Activated T-cell treated with anti-CD3 and anti-CD28 coated beads for 48 hours (primary cell): ENCODE results near the gene SLC1A2.

Source experiments
- DNase-seq: peaks from one replicate; pipeline ENCODE4 v3.0.0-alpha.2; 2020; ENCODE audit warnings: low read depth

The SLC1A2 gene

GRCh38 chr11:35324981-35325380 is 94.4 kb downstream of the SLC1A2 start:
- no peak for DNase-seq

DNA sequence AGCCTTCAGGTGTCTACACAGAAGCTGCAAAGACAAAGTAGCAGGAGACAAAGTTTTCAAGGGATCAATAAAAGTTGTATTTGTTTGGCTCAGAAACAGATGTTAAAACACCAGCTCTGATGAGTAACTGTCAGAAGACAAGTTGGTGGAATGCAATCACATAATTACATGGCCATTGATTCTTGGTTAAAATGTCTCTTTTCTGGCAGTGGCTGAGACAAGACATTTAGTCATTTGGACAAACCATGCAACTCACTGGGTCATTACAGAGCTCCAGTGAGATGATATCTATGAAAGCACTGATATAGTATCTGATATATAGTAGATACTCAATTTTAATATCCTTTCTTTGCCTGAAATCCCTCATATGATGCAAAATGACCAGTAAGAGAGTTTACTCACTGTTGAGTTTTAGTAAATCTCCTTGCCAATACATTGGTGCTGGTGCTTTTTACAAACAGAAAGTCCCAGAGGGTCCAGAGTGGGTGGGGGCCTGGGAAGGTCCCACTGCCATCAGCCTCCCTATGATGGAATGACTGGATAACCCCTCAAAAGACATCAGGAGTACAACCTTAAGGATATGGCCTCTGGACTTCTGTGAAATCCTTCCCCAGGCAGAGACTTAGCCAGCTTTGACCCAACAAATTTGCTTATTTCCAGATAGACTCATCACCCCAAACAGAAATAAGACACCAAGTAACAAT is 95.0 kb downstream of the SLC1A2 start:
- no peak for DNase-seq

DNA sequence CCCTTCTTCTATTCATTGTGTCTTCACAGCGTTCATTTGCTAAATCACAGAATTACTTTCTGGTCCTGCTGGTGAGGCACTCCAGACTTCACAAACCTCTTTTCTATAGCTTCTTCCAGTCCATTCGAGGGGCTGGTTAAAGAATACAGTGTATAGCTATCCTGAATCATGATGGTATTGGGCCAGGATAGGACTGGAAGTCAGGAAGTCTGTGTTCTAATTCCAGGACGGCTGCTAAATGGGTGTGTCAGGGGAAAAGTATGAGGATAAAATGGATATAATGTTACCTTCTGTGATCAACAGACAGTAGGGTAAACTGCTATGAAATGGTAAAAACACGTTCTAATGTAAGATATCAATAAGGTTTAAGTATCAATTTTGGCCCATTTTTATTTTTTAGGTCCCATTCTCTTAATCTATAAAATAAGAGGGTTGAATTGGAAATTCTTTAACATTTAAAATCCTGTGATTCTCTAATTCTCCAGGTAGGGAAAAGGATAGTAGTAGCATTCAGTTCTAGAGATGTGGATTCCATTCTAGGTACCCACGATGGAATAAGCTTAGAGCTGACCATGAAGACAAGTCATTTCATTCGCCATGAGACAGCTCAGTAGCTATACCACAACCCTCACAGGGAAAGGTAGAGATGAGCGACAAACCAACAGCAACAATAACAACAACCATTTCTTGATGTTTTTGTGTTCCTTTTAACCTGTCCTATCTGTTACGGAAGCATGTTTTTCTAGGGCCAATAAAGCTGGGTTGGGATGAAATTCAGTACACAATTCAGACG is 96.1 kb downstream of the SLC1A2 start:
- DNase-seq, result no peak

DNA sequence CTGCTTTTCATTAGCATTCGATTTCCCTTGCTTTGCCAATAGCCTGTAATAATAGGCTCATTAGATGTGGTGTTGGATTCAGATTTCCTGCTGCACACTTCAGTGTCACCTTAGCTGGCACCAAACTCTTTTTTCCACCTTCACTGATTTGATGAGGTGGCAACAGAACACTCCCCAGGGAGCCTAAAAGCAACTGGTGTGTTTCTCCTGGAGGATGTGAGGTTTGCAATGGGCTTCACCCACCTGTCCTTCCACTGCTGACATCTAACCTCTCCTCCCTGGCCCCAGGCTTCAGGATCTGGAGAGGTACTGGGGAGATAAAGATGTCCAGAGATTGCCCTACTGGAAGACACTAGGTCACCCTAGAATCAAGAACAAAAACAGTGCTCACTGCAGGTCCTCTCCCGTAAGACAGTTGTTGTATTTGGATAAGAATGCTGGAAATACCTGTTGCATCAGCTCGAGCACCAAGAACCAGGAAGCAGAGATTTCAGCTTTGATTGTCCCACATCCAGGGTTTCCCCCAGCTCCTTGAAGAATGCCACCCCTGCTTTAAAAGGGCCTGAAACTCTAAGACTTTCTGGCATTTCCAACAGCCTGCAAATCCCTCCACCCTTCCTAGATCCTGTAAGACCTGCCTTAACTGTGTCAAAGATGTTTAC is 96.9 kb downstream of the SLC1A2 start:
- no peak for DNase-seq

GRCh38 chr11:35321532-35322317 is 97.6 kb downstream of the SLC1A2 start:
- DNase-seq, result no peak

DNA sequence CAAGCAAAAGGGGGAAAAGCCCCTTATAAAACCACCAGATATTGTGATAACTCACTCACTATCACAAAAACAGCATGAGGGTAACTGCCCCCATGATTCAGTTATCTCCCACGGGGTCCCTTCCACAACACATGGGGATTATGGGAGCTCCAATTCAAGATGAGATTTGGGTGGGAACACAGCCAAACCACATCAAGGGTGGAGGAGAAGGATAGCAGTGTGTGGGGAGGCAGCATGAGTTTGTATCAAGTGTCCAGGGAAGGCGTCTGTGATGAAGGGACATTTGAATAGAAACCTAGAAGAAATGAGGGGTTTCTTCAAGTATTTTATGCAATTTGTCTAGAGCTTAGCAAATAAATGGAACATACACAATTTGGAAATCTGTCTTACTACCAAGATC is 98.2 kb downstream of the SLC1A2 start:
- DNase-seq, result no peak

- no peak for DNase-seq
Measured at GRCh38 chr11:35318977-35319925, 100.1 kb downstream of the SLC1A2 start.

- DNase-seq, result no peak
Measured at GRCh38 chr11:35318309-35318708, 101.0 kb downstream of the SLC1A2 start.

DNA sequence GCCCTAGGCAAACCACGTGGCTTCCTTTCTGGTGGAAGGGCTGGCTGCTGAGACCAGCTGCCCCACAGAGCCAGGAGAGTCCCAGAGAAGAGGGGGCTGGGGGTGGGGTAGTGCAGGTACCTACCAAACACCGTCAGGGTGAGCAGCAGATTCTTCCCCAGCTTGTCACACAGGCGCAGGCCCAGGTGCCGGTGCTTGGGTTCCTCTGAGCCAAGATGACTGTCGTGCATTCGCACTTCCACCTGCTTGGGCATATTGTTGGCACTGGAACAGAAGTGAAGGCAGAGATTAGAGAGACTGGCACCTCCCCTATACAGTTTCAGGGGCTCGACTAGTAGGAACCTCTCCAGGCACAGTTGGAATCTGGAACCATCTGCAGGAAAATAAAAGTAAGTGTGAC is 102.1 kb downstream of the SLC1A2 start:
- DNase-seq, result no peak

GRCh38 chr11:35316161-35316560 is 103.2 kb downstream of the SLC1A2 start:
- no peak for DNase-seq

GRCh38 chr11:35313760-35314153 is 105.6 kb downstream of the SLC1A2 start:
- no peak for DNase-seq

- no peak for DNase-seq
Measured at GRCh38 chr11:35313066-35313759, 106.1 kb downstream of the SLC1A2 start.

DNA sequence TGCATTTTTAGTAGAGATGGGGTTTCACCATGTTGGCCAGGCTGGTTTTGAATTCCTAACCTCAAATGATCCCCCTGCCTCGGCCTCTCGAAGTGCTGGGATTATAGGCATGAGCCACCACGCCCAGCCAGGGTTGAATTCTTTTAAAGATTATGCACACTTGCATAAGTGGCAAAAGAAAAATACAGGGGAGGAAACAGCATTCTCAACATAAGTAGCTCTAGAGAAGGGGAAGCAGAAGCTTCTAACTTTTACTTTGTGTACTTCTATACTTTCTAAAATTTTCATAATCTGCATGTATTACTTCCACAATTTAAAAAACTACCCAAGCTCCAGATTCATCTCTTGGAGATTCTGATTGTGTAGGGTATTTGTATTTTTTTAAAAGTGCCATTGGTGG is 108.0 kb downstream of the SLC1A2 start:
- no peak for DNase-seq

DNA sequence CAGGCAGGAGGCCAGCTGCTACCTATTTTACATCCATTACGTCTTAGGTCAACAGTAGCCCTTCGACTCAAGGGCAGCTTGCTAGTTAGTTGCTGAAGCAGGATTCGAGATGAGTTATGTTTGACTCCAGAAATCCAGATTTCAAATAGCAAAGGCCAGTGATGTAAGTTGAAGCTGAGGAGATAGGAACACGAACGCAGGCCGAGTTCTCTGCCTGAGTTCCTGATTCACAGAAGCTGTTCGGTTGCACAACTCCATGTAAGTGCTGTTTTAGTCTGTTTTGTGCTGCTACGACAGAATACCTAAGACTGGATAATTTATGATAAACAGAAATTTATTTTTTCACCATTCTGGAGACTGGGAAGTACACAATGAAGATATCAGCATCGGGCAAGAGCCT is 111.2 kb downstream of the SLC1A2 start:
- no peak for DNase-seq

GRCh38 chr11:35307221-35307621 is 112.1 kb downstream of the SLC1A2 start:
- DNase-seq, result no peak

GRCh38 chr11:35305670-35306382 is 113.5 kb downstream of the SLC1A2 start:
- no peak for DNase-seq

DNA sequence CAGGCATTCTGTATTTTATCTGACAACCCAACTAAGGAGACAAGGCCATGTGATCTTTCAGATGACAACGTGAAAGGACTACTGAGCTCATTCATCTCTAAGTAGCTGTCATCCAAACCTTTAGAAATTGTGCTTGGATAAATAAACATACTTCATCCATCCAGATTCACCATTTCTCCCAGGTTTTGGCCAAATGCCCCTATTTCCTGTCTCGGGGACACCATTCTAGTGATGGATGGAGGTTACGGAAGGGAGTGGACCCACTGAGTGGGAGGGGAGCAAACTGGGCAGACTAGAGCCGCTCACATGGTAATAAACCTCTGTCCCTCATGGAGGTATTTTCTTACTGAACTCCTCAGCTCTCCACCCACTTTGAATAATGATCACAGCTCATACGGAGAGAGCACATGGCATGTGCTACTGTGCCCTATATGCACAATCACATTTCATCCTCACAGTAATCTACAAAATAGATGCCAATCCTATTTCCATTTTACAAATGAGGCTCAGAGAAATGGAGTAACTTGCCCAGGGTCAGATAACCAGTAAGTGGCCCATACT is 114.4 kb downstream of the SLC1A2 start:
- no peak for DNase-seq

DNA sequence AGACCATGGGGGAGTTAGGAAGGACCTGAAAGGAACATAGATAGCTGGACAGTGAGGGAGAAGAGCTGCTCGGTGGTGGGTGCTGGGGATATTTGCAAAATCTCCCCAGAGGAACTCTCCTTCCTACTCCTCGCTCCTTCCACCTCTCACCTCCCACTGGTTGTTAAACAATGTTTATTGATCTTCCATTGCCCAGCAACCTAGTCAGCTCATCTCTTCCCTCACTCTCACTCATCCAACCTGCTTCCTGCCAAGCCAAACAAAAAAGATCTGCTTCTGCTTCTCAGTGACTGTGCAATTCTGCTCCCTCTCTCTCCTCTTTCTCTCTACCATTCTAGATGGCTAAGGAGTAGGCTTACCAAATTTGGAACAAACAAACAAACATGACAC is 115.0 kb downstream of the SLC1A2 start:
- no peak for DNase-seq

- no peak for DNase-seq
Measured at GRCh38 chr11:35303596-35304385, 115.6 kb downstream of the SLC1A2 start.
